AG08395 (cell line): ENCODE data around the gene CLEC2B.

ENCODE experiments used
- DNase-seq: peaks from one replicate; pipeline ENCODE4 v3.0.0; 2012; ENCODE audit warnings: mixed read lengths, low spot score

Gene CLEC2B

DNA sequence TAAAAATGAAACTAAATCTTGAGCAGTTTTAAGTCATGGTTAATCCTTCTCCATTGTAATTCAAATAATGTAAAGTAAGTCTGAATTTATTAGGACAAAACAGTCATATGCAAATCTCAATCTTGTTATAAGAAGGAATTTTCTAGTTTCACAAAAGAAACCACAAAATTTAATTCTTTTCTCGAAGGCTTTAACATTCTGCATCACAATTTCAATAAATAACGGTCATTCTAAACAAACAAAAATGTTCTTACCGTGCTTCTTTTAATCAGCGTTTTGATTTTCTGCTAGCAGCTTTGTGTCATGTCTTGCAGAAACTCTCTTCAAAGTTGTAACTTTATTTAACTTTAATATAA is 225 bp downstream of the CLEC2B start:
- DNase-seq, result no peak

DNA sequence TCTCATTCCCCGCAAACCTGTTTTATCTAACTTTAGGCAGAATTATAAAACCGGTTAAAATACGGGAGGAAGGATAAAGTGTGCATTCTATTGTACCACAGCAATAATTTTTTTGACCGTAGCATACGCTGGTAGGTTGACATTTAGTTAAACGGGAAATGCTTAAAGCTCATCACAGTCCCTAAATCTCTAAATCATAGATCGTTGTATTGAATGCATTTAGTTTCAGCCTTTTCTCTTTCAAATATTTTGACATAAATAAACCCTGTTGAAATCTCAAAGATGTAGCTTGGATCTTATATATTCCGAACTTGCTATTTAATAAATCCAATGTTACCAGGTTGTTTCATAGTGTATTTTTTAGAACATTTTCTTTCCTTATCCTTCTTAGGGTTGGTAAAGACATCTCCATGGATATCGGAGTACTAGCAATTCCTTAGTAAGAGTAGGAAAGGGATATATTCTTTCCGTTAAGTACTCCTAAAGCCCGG is 798 bp downstream of the CLEC2B start:
- DNase-seq, result no peak

DNA sequence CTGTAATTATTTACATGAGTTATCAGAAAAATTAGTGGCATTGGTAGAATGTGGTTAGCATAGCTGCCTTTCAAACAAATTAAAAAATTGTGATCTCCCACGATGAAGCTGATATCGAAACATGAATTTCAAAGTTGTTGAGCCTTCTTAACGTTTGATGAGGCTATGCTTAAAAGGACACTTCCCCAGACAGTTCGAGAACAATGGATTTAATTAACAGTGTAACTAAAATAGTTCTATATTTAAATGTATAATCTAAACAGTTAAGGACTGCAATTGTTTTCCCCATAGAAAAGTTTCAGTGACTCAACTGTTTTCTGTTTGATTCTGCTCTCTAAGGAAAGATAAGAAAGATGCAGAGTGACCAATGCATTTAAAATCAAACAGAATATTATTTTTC is 1.6 kb downstream of the CLEC2B start:
- DNase-seq, result no peak

DNA sequence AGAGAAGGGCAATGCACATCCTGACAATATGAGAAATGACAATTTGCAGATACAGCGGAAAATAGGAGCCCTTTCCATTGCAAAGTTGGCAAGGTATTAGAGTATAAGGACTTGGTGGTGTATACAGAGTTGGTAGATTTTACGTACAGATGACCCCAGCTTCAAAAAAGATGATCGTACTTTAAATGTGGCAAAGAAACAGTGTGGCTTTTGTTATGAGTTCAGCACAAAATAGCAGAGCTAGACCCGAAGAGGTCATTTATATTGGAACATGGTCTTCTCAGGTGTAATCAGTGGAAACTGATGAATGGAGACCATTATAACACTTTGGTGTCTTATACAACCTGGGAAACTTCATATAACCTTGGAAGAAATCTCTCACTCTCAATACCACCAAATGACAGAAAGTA is 2.3 kb downstream of the CLEC2B start:
- no peak for DNase-seq

DNA sequence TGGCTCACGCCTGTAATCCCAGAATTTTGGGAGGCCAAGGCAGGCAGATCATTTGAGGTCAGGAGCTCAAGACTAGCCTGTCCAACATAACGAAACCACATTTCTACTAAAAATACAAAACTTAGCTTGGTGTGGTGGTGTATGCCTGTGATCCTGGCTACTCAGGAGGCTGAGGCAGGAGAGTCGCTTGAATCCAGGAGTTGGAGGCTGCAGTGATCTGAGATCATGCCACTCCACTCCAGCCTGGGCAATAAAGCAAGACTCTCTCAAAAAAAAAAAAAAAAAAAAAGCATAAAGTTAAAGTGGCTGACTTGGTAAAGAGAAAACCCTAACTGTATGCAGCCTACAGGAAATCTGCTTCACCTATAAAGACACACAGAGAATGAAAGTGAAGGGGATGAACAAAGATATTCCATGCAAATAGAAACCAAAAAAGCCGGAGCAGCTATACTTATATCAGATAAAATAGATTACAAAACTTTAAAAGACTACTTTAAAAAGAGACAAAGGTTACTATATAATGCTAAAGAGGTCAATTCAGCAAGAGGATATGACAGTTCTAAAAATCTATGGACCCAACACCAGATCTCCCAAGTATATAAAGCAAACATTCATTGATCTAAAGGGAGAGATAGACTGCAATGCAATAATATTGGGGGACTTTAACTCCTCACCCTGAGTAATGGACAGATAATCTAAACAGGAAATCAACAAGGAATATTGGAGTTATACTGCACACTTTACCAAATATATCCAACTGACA is 4.1 kb downstream of the CLEC2B start:
- DNase-seq, result no peak

DNA sequence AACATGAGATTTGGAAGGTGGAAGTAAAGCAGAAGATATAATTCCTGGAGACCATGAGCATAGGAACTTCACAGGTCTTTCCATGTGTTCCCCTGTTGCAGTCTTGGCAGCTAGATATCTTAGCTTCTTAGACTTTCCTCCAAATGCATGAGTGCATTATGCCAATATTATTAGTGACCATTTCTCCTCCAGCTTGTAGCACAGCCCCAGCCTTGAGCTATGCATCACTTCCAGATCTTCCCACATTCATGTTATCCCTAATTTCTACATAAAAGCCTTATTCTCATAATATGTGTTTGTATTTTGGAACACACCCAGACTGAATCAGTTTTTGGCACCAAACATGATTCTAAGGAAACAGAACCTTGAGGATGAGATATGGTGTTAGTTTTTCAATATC is 11.0 kb downstream of the CLEC2B start:
- DNase-seq, result no peak

DNA sequence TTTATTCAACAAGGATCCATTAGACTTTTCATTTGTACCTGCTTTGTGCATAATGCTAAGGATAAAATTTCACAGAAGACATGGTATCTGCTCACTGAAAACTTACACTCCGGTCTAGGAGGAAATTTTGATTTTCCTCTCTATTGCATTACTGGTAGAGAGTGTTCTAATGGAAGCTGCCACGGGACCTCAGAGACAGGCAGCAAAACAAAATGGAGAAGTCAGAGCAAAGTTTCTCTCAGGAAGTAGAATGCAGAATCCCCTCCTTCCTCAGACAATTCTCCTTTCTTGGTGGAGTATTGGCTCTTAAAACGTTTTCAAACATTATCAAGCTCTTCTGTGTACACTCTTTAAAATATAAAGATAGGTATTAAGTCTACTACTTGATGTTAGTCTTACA is 12.3 kb downstream of the CLEC2B start:
- DNase-seq, result no peak

DNA sequence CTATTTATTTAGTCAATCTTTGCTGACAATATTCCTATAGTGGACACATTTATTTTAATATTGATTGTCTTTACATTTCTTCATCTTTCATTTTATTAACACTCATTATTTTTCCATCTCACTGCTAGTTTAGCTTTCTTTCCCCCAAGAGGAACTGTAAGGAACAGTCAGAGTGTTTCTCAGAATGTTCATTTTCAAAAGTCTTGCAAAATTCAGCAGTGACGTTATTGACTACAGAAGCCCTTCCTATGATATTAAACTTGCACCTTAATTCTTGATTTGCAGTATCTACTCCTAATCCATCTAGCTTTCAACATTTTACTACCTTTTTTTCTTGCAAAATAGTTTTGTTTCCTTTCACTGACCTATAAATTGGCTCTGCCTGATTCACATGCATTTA is 13.0 kb downstream of the CLEC2B start:
- no peak for DNase-seq

DNA sequence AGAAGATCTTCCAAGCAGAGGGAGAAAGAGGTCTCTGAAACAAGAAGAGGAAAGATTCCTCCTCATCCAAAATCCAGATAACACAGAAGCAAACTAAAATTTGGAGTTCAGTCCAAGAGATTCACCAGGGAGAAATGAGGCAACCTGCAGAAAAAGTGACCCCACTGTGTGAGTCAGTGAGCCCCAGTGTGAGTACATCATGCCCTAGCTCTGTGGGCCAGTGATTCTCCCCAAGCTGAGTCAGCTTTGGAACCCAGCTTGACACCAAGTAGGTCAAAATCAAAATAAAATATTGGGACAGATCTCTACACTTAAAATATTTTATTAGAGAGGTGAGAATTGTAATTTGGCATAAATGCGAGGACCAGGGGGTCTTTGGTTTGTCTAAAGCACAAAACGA is 17.2 kb downstream of the CLEC2B start:
- DNase-seq, result no peak

DNA sequence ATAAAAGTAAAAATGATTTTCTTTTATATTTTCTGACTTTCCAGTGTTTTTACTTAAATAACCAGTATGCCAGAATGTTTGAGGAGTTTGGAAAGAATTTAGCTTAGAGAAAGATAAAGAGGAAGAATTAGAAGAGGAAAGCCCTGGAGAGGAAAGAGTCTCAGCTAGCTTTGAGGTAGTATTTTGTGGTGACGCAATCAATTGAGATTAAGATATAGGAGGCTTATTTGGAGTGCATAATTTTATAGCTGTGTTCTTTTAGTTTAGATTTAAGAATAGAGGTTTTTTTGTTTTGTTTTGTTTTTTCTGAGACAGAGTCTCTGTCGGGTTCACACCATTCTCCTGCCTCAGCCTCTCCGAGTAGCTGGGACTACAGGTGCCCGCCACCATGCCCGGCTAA is 18.1 kb downstream of the CLEC2B start:
- no peak for DNase-seq

DNA sequence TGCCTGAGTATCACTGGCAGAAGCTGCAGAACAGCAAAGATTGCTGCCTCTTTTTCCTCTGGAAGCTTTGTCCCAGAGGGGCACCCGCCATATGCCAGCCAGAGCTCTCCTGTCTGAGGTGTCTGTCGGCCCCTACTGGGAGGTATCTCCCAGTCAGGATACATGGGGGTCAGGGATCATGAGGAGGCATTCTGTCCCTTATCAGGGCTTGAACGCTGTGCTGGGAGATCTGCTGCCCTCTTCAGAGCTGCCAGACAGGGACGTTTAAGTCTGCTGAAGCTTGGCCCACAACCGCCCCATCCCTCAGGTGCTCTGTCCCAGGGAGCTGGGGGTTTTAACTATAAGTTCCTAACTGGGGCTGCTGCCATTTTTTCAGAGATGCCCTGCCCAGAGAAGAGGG is 20.3 kb downstream of the CLEC2B start:
- DNase-seq, result no peak

DNA sequence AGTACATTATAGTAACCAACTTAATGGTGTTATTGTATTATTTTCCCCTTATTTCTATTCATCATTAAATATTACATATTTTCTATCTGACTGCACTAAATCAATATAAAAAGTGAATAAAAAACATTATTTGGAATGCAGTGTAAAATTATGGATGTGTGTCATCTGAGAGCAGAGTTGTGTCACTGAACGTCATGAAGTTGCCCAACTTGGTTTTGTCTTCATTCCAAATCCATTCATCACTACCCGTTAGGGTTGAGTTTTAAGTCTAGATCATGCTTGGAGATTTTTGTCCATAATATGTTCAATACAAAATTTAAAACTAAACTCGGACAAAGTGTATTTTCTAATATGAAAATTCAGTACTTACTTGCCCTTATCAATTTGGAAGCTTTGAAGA is 25.7 kb downstream of the CLEC2B start:
- DNase-seq, result no peak

DNA sequence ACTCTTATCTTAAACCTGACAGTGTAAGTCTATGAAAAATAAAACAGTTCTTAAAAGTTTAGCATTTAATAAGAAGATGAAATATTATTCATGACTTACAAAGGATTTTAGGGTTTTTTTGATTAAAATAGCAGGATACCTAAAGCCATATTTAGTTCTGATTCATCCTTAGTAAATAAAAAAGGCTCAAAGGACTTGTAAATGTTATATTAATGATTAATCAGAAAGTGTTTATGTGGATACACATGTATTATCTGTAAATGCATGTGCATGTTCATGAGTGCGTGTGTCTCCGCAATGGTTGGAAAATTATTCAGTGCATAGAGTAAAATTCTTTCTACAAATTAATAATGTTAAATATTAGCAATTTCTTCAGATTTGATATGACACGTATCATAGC is 37.4 kb downstream of the CLEC2B start:
- DNase-seq, result no peak

DNA sequence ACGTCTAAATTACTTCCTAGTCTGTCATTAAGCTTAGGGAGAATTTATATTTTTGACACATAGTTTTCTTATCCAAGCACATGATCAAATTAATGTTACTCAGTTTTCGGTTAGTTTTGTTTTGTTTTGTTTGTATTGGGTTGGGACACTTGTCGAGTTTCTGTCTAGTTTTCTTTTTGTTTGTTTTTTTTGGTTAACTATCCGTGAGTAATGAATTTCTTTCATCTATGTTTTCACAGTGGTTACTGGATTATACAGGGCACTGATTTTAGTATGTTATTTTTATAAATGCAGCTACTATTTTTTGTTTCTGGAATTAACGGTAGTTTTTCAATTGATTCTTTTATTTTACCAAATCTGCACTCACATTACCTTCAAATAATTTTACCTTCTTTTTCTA is 39.2 kb downstream of the CLEC2B start:
- no peak for DNase-seq

DNA sequence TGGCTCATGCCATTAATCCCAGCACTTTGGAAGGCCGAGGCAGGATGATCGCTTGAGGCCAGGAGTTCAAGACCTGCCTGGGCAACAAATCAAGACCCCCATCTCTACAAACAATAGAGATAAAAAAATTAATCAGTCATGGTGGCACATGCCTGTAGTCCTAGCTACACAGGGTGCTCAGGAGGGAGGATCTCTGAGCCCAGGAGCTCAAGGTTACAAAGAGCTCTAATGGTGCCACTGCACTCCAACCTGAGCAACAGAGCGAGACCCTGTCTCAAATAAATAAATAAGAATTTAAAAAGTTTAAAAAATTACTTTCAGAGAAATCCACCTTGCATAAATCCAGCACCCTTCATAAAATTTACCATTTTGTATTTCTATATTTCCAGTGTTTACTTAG is 39.7 kb downstream of the CLEC2B start:
- no peak for DNase-seq

DNA sequence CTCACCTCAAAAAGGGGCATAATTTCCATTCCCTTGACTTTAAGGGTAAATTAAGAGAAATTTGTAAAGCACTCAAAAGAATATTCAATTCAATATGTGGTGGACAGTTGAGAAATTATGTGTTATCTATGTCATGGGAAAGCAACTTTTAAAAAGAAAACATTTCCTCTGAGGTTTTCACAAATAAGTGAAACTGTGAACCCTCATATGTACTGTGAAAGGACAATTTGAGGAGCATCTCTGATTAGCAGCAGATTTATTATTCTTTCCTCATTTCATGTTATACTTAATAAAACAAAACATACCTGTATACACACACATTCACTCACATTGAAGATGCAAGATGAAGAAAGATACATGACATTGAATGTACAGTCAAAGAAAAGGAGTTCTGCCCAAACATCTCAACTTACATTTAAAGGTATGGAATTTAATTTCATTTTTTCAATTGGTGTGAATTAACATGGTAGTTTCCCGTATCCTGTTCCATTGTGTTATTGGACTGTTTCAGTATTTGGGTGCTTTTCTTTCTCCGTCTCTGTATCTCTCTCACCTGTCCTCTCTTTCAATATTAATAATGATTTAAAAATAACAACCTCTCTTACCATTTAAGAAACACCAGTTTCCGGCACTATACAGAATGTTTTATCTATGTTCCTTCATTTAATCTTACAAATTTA is 41.8 kb downstream of the CLEC2B start, which contains the start of gene KLRF1:
KLRF1 (plus strand) TSS at position 273 of the 680 bp plus-strand sequence; CDS start at position 337, 64 bp downstream.
- DNase-seq, result no peak

DNA sequence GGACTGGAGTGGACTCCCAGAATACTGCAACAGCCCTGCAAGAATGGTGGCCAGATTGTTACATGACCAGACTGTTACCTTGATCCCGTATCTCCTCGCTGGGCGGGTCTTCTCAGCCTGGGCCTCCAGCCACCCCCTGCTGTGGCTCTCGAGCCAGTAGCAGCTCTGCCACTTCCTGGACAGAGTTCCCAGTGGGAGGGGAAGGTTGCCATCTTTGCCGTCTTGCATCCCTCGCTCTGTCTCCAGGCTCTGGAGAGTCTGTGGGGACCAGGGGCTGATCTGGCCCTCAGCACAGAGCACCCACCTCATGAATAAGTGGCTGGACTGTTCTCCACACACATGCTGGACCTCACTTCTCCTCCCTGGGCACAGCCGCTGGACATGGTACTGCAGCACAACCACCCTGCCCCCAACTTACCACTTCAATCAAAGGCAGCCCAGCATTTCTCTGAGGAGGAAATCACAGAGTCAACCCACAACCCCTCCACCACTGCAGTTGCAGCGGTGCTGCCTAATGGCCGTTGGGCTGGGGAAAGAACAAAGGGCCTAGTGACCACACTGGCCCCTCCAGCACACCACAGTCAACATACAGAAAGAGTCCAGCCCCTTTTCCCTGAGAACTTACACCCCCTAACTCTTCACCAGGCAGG is 48.7 kb downstream of the CLEC2B start:
- DNase-seq, result no peak

DNA sequence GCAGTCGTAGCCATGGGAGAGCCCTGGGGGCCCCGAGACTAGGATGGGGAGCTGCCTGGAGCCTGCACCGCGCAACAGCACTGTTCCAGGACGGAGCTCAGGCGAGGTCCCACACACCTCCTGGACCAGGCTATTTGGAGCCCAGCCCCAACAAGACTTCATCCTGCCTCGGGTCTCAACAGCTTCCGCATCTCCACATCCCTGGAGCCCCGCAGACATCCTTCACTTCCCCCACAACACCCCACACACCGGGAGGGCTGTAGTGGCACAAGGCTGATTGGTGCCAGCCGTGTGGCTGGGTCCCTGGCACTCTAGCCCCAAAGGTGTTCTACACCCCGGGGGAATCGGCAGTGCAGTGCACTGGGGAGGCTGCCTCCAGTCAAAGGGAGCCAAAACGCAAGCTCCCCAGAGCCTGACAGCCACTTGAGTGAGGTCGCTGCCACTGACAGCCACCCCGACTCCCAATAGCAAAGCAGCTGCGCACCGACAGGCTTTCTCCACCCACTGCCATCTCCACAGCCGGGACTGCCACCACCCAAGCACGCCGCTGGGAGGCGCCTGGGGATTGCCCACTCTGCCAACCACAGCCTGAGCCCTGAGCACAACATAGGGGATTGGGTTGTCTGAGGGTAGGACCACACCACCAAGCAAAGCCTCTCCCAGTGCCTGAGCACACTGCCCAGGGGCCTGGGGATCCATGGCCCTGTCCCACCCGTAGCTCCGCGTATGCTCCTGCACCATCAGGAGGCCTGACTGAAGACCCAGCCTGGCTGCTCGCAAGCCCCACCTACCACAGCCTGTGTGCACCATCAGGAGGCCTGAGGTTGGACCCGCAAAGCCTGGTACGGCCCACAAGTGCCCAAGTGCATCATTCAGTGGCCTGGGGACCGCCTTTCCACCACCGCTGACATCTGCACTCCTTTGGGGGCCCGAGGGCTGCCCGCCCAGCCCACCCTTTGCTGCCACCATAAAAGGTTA is 55.0 kb downstream of the CLEC2B start:
- DNase-seq, result peak; percentile 81

DNA sequence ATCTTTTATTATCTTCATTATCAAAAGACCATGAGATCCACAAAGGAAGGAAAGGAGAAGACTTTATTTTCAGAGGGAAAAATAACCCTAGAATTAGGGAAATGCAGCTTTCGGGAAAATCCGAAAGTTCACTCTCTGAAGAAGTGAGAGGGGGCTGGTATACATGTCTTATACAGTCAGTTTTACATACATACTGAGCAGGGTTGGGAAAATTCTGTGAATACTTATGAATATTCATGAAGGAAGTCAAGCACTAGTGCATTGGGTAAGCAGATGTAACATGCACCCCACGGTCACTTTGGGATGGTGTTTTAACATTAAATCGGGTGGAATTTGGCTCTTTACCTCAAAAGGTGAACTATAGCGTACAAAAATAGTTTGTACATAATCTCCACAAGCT is 57.5 kb downstream of the CLEC2B start:
- no peak for DNase-seq

DNA sequence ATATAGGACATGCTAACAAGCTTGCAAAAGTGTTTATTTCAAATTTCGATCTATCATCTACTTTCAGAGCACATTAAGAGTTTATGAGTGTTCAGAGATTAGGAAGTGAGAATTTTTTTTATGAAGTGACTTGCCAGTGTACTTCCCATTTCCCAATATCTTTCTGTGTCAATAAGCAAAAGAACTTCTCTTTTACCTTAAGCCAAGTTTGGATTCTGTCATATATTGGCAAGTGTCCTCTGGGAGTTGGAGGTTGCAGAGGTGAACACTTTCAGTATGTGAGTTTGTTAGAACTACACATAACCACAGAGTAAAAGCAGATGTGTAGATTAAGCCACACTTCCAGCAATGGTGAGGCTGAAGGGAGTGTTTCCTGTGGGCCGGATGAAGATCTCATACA is 58.5 kb downstream of the CLEC2B start:
- no peak for DNase-seq

DNA sequence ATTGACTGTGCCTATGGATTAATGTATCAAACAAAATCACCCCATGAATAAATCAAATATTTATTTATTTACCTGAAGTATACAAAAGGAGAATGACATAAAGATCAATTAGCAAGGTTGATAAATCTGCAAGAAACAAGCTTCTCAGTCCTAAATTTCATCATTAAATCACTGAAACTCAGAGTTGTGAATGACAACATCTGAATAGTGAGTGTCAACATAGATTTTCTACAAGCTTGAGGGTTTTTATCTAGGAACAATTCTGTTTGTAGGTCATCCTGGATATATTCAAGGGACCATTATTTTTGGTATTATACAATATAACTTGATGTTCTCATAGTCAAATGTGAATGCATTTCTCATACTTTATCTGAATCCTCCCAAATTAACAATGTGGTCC is 59.3 kb downstream of the CLEC2B start:
- no peak for DNase-seq

DNA sequence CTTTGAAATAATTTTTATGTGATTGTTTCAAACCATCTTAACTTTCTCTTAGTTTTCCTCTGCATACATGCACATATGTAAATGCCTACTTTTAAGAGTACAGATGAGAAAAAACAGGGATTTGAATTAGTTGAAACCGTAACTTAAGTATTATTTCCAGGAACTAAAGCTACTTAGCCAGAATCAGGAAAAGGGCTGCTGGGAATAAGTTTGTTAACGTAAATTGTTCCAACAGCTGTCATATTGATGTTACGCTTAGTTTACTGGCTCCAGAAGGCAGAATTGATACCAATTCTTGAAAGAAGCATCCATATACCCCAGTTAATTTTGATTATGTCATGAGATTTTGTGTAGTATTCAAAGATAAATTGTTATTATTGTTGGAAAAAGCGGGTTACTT is 59.8 kb downstream of the CLEC2B start:
- no peak for DNase-seq
